ENCODE measurements around the gene THRSP. TPM values are rescaled to one million over a fixed set of nuclear protein-coding genes. Genes with fewer than 3 reads are reported as not detected.

Gene THRSP
- polyA plus RNA-seq, 2 of the 4 experiments (the other 2 are of a cell fraction), result not detected

DNA sequence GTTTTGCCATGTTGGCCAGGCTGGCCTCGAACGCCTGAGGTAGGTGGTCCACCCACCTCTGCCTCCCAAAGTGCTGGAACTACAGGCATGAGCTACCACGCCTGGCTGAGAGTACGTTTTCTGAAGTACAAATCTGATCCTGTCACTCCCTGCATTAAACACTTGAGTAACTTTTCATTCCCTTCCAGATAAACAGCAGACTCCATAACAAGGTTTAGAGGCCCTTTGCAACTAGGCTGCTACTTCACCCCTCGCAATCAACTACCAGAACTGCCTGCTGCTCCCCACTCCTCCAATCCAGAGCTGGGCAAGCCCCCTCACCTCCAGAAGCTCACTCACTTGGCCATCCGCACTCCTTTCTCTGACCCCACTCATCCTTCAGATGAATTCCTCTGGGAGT lies 42.0 kb upstream of the THRSP start:
- Histone ChIP-seq H3K4me1 (peaks cover 10% of the 10 kb centered on the region), H3K4me2 (no peak overlapping the region), H3K27ac (no peak overlapping the region), H3K4me3 (no peak overlapping the region), H3K9me3 (no peaks in the 10 kb centered on the region)
- 89% methylated on average over 6 of the region's 6 CpGs for WGBS (ENCODE audit: missing lambda C conversion rate)
- no peak for FAIRE-seq
- ChIA-PET CTCF (interaction anchor here (0.9 to 3.4 kb wide), 2 partner anchors 15 to 25 kb away, joined by 4 to 21 read pairs; no protein-coding TSS in a partner anchor), POLR2A (interaction anchor here (0.6 kb wide), 1 partner anchor 432 kb away, joined by 5 read pairs; the partner anchor contains the start of gene AQP11)
- TF ChIP-seq, protein P1, sequence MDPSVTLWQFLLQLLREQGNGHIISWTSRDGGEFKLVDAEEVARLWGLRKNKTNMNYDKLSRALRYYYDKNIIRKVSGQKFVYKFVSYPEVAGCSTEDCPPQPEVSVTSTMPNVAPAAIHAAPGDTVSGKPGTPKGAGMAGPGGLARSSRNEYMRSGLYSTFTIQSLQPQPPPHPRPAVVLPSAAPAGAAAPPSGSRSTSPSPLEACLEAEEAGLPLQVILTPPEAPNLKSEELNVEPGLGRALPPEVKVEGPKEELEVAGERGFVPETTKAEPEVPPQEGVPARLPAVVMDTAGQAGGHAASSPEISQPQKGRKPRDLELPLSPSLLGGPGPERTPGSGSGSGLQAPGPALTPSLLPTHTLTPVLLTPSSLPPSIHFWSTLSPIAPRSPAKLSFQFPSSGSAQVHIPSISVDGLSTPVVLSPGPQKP (IDR thresholded peaks at IDR 0.05; ENCODE audit: low read depth, low read length), result no peak
- TF ChIP-seq EHF (CRISPR knock-in tag; IDR thresholded peaks at IDR 0.05), result no peak
- no peak for DNase-seq (ENCODE audit: low read depth in 1 of 2, low spot score in 1 of 2)
- ATAC-seq, result no peak

DNA sequence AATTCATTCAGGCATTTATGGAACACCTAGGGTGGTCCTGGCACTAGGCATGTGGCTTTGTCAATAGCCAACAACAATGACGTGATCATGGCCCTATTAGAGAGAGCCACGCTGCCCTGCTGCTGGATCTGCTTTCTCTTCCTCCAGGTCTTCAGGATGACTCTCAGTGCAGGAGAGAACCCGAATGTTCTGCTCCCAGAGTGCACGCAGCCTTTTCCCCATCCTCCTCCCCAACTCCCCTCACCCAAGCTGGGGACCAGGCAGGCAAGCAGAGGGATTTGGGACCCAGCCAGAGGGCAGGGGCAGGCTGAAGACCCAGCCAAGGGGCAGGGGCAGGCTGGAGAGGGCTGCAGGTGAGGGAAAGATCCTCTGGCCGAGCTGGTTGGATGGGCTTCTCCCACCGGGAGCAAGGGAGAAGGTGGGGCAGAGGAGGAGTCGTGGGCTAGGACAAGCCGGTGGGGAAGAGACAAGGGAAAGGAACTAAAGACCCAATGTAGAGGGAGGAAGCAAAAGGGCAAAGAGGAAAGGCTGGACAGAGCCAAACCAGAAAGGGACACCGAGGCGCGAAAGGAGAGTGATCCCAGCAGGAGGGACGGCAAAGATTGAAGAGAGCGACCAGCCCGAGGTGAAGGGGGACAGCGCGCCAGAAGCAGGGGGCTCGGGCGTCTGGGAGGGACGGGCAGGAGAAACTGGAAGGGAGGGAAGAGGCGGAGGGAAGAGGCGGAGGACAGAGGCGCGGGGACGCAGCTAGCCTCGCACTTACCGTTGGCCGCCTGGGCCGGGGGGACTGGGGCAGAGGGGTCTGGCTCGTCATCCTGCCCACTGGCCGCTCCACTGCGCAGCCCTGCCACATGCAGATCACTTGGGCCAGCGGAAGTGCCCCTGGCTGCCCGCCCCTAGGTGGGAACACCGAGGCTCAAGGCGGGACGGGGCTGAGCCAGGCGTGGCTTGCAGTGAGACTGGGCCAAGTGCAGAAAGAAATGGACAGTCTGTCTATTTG lies 41.0 kb upstream of the THRSP start, which contains the start of gene KCTD14:
Gene KCTD14 (minus strand): TSS at position 880 of the 1,000 bp plus-strand sequence. CDS start 27 bp downstream, at position 853.
- H3K4me1 ChIP-seq, result peaks cover 10% of the 10 kb centered on the region
- ATAC-seq (peak; percentile 67 to 82), FAIRE-seq (no peak), DNase-seq (ENCODE audit: low read depth in 1 of 2, low spot score in 1 of 2) (no peak)
- 56% methylated on average over 37 of the region's 37 CpGs for WGBS (ENCODE audit: missing lambda C conversion rate)
- CTCF ChIA-PET, result interaction anchor here (3.4 kb wide), 1 partner anchor 24 kb away, joined by 21 read pairs; no protein-coding TSS in a partner anchor
- peak within 1 kb of the TSS; percentile 47 for H3K4me2 ChIP-seq
- no peaks in the 10 kb centered on the region for H3K9me3 ChIP-seq
- POLR2A ChIA-PET, result no interaction called here
- H3K4me3 ChIP-seq, result peak within 1 kb of the TSS; percentile 37
- H3K27ac ChIP-seq, result peak within 1 kb of the TSS; percentile 29 to 75; a peak in 4 of 6 replicates
- no peak for TF ChIP-seq HEYL (CRISPR knock-in tag; IDR thresholded peaks at IDR 0.05)
- TF ChIP-seq EP300 (IDR thresholded peaks at IDR 0.05), result no peak
- TF ChIP-seq, protein P2, sequence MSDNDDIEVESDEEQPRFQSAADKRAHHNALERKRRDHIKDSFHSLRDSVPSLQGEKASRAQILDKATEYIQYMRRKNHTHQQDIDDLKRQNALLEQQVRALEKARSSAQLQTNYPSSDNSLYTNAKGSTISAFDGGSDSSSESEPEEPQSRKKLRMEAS (IDR thresholded peaks at IDR 0.05), result 0 out of 2 replicates have a peak, but pooled peaks have one; percentile 28
- no peak for TF ChIP-seq EHF (CRISPR knock-in tag; IDR thresholded peaks at IDR 0.05)
- TF ChIP-seq, protein P3, sequence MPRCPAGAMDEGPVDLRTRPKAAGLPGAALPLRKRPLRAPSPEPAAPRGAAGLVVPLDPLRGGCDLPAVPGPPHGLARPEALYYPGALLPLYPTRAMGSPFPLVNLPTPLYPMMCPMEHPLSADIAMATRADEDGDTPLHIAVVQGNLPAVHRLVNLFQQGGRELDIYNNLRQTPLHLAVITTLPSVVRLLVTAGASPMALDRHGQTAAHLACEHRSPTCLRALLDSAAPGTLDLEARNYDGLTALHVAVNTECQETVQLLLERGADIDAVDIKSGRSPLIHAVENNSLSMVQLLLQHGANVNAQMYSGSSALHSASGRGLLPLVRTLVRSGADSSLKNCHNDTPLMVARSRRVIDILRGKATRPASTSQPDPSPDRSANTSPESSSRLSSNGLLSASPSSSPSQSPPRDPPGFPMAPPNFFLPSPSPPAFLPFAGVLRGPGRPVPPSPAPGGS (IDR thresholded peaks at IDR 0.05), result no peak
- no peak for TF ChIP-seq ZSCAN20 (CRISPR knock-in tag; IDR thresholded peaks at IDR 0.05)
- no peak for TF ChIP-seq POLR2A (IDR thresholded peaks at IDR 0.05; ENCODE audit: low read length)

DNA sequence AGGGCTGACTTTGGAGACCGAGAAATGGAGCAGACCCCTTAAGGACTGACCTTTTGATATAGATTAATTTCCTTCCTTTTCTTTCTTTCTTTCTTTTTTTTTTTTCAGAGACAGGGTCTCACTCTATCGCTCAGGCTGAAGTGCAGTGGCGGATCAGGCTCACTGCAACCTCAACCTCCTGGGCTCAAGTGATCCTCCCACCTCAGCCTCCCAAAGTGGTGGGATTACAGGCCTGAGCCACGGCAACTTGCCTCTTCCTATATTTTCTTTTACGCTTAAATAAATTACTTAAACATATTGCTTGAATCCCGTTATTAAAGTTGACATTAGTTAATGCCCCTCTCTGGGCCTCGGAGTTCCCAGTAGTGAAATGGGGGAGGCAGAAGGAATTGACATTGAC lies 40.2 kb upstream of the THRSP start:
- H3K4me2 ChIP-seq, result peak overlapping the region; percentile 47
- no peak for FAIRE-seq
- 85% methylated on average over 7 of the region's 7 CpGs for WGBS (ENCODE audit: missing lambda C conversion rate)
- DNase-seq (ENCODE audit: low read depth in 1 of 2, low spot score in 1 of 2), result no peak
- H3K27ac ChIP-seq, result peak overlapping the region; percentile 29 to 75; a peak in 2 of 6 replicates
- peaks cover 14% of the 10 kb centered on the region for H3K4me1 ChIP-seq
- ATAC-seq, result peak in 1 of 2 experiments; percentile 41; a peak in 3 of 6 replicates
- H3K9me3 ChIP-seq, result no peaks in the 10 kb centered on the region
- ChIA-PET CTCF (no interaction called here), POLR2A (no interaction called here)
- TF ChIP-seq HOXA7 (CRISPR knock-in tag; IDR thresholded peaks at IDR 0.05) (no peak), RARB (CRISPR knock-in tag; IDR thresholded peaks at IDR 0.05) (no peak), FOSL2 (IDR thresholded peaks at IDR 0.05) (no peak), FOSL2 (CRISPR knock-in tag; IDR thresholded peaks at IDR 0.05) (no peak), FOSB (CRISPR knock-in tag; IDR thresholded peaks at IDR 0.05) (no peak), EP300 (IDR thresholded peaks at IDR 0.05) (no peak), BHLHE40 (IDR thresholded peaks at IDR 0.05; ENCODE audit: low read depth, low read length) (no peak), SMC3 (IDR thresholded peaks at IDR 0.05) (no peak), ESRRA (IDR thresholded peaks at IDR 0.05; ENCODE audit: borderline replicate concordance, low read length) (no peak), CHD2 (IDR thresholded peaks at IDR 0.05; ENCODE audit: low read length, partially characterized antibody) (no peak), EHMT2 (IDR thresholded peaks at IDR 0.05; ENCODE audit: low read depth) (no peak), TFCP2L1 (CRISPR knock-in tag; IDR thresholded peaks at IDR 0.05) (no peak), HEYL (CRISPR knock-in tag; IDR thresholded peaks at IDR 0.05) (no peak), SREBF2 (IDR thresholded peaks at IDR 0.05) (no peak), KDM5A (IDR thresholded peaks at IDR 0.05) (no peak), RAD21 (conservative IDR thresholded peaks at IDR 0.05 in 1 of 2, IDR thresholded peaks at IDR 0.05 in 1 of 2) (no peak), HOXB5 (CRISPR knock-in tag; IDR thresholded peaks at IDR 0.05) (no peak)
- TF ChIP-seq, protein P3 (IDR thresholded peaks at IDR 0.05), result no peak
- TF ChIP-seq, protein P4, sequence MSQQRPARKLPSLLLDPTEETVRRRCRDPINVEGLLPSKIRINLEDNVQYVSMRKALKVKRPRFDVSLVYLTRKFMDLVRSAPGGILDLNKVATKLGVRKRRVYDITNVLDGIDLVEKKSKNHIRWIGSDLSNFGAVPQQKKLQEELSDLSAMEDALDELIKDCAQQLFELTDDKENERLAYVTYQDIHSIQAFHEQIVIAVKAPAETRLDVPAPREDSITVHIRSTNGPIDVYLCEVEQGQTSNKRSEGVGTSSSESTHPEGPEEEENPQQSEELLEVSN (IDR thresholded peaks at IDR 0.05; ENCODE audit: borderline replicate concordance, low read depth), result no peak
- no peak overlapping the region; the same call in 1 of the 3 replicates for H3K4me3 ChIP-seq

Data from A549 (cell line).